SW 1271 (cell line): ENCODE results near the gene LST1.

Source experiments
- DNase-seq, 2 experiments: peaks; one replicate each; lab custom pipeline; 2025; lab: John Stamatoyannopoulos, UW

The LST1 gene

DNA sequence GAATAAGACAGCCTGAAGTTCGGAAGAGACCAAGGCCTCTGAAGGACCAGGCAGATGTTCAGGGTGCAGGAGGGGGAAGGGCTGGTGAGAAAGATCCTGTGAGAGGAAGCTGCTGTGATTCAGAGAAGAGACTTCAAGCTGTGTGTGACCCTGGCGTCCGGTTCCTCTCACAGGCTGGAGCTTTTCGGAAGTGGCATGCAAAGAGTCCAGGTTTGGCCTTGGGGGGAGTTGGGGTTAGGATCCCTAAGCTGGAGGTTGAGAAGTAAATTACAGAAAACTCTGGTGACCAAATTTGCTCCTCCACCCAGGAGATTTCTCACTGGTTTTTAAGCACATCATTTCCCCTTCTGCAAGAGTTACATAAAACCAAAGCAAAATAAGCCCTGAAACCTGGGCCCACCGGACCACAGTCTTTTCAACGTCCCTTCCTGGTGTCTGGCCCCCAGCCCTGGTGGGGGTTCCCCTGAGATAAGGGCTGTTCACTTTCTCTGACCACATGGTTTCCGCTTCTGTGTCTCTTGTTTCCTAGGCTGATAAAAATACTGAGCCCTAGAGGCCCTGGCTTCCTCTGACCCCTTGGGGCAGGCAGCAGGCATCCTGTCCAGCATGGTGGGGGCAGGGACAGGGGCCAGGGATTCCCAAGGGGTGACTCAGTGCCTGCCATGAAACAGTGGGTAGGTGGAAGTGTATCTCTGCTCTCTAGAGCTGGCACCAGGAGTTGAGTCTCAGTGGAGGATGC lies 25.9 kb upstream of the LST1 start:
- DNase-seq, result peak; percentile 82 to 92

- no peak for DNase-seq
Measured at GRCh38 chr6:31560697-31561058, 25.4 kb upstream of the LST1 start.

- no peak for DNase-seq
Measured at GRCh38 chr6:31567531-31568370, 18.3 kb upstream of the LST1 start.

GRCh38 chr6:31568537-31568961 lies 17.5 kb upstream of the LST1 start:
- DNase-seq, result no peak

DNA sequence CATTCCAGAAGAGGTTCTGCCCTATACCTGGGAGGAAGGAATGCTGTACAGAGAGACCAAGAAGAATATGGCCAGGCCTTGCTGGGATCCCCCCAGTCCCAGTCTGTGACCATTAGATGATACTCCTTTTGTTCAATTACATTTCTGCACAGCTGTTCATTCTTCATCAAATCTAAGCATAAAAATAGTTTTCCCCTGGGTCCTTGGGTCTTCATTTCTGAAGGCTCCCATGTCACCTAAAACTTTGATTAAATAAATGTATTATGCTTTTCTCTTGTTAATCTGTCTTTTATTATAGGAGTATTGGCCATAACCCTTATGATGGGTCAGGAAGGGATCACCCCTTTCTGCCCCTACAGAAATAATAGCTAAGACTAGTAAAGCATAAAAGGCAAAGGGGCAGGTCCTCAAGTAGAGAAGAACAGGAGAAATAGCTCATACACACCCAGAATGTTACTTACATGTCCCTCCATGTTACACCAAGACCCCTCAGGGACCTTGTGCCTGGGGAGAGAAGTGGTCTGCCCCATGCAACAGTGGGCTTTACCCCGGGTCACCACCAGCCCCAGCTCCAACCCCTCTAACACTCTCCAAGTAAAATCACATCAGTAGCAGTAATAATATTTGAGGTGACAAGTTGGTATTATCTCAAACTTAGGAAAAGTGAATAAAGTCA lies 16.1 kb upstream of the LST1 start:
- no peak for DNase-seq

DNA sequence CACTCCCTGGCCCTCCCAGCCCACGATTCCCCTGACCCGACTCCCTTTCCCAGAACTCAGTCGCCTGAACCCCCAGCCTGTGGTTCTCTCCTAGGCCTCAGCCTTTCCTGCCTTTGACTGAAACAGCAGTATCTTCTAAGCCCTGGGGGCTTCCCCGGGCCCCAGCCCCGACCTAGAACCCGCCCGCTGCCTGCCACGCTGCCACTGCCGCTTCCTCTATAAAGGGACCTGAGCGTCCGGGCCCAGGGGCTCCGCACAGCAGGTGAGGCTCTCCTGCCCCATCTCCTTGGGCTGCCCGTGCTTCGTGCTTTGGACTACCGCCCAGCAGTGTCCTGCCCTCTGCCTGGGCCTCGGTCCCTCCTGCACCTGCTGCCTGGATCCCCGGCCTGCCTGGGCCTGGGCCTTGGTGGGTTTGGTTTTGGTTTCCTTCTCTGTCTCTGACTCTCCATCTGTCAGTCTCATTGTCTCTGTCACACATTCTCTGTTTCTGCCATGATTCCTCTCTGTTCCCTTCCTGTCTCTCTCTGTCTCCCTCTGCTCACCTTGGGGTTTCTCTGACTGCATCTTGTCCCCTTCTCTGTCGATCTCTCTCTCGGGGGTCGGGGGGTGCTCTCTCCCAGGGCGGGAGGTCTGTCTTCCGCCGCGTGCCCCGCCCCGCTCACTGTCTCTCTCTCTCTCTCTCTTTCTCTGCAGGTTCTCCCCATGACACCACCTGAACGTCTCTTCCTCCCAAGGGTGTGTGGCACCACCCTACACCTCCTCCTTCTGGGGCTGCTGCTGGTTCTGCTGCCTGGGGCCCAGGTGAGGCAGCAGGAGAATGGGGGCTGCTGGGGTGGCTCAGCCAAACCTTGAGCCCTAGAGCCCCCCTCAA lies 13.8 kb upstream of the LST1 start, which contains the start of gene LTA:
Gene LTA (plus strand): TSS at position 249 of the 871 bp plus-strand sequence. CDS start 454 bp downstream, at position 703.
- no peak for DNase-seq

DNA sequence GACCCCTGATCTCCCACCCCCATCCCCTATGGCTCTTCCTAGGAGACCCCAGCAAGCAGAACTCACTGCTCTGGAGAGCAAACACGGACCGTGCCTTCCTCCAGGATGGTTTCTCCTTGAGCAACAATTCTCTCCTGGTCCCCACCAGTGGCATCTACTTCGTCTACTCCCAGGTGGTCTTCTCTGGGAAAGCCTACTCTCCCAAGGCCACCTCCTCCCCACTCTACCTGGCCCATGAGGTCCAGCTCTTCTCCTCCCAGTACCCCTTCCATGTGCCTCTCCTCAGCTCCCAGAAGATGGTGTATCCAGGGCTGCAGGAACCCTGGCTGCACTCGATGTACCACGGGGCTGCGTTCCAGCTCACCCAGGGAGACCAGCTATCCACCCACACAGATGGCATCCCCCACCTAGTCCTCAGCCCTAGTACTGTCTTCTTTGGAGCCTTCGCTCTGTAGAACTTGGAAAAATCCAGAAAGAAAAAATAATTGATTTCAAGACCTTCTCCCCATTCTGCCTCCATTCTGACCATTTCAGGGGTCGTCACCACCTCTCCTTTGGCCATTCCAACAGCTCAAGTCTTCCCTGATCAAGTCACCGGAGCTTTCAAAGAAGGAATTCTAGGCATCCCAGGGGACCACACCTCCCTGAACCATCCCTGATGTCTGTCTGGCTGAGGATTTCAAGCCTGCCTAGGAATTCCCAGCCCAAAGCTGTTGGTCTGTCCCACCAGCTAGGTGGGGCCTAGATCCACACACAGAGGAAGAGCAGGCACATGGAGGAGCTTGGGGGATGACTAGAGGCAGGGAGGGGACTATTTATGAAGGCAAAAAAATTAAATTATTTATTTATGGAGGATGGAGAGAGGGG lies 12.6 kb upstream of the LST1 start:
- DNase-seq, result no peak

DNA sequence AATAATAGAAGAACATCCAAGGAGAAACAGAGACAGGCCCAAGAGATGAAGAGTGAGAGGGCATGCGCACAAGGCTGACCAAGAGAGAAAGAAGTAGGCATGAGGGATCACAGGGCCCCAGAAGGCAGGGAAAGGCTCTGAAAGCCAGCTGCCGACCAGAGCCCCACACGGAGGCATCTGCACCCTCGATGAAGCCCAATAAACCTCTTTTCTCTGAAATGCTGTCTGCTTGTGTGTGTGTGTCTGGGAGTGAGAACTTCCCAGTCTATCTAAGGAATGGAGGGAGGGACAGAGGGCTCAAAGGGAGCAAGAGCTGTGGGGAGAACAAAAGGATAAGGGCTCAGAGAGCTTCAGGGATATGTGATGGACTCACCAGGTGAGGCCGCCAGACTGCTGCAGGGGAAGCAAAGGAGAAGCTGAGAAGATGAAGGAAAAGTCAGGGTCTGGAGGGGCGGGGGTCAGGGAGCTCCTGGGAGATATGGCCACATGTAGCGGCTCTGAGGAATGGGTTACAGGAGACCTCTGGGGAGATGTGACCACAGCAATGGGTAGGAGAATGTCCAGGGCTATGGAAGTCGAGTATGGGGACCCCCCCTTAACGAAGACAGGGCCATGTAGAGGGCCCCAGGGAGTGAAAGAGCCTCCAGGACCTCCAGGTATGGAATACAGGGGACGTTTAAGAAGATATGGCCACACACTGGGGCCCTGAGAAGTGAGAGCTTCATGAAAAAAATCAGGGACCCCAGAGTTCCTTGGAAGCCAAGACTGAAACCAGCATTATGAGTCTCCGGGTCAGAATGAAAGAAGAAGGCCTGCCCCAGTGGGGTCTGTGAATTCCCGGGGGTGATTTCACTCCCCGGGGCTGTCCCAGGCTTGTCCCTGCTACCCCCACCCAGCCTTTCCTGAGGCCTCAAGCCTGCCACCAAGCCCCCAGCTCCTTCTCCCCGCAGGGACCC lies 11.7 kb upstream of the LST1 start:
- DNase-seq, result no peak

DNA sequence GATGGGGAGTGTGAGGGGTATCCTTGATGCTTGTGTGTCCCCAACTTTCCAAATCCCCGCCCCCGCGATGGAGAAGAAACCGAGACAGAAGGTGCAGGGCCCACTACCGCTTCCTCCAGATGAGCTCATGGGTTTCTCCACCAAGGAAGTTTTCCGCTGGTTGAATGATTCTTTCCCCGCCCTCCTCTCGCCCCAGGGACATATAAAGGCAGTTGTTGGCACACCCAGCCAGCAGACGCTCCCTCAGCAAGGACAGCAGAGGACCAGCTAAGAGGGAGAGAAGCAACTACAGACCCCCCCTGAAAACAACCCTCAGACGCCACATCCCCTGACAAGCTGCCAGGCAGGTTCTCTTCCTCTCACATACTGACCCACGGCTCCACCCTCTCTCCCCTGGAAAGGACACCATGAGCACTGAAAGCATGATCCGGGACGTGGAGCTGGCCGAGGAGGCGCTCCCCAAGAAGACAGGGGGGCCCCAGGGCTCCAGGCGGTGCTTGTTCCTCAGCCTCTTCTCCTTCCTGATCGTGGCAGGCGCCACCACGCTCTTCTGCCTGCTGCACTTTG lies 10.7 kb upstream of the LST1 start, which contains the start of gene TNF:
Gene TNF (plus strand): TSS at position 231 of the 567 bp plus-strand sequence. CDS start 177 bp downstream, at position 408.
- DNase-seq, result no peak

DNA sequence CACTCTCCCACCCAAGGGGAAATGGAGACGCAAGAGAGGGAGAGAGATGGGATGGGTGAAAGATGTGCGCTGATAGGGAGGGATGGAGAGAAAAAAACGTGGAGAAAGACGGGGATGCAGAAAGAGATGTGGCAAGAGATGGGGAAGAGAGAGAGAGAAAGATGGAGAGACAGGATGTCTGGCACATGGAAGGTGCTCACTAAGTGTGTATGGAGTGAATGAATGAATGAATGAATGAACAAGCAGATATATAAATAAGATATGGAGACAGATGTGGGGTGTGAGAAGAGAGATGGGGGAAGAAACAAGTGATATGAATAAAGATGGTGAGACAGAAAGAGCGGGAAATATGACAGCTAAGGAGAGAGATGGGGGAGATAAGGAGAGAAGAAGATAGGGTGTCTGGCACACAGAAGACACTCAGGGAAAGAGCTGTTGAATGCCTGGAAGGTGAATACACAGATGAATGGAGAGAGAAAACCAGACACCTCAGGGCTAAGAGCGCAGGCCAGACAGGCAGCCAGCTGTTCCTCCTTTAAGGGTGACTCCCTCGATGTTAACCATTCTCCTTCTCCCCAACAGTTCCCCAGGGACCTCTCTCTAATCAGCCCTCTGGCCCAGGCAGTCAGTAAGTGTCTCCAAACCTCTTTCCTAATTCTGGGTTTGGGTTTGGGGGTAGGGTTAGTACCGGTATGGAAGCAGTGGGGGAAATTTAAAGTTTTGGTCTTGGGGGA lies 10.0 kb upstream of the LST1 start:
- no peak for DNase-seq

DNA sequence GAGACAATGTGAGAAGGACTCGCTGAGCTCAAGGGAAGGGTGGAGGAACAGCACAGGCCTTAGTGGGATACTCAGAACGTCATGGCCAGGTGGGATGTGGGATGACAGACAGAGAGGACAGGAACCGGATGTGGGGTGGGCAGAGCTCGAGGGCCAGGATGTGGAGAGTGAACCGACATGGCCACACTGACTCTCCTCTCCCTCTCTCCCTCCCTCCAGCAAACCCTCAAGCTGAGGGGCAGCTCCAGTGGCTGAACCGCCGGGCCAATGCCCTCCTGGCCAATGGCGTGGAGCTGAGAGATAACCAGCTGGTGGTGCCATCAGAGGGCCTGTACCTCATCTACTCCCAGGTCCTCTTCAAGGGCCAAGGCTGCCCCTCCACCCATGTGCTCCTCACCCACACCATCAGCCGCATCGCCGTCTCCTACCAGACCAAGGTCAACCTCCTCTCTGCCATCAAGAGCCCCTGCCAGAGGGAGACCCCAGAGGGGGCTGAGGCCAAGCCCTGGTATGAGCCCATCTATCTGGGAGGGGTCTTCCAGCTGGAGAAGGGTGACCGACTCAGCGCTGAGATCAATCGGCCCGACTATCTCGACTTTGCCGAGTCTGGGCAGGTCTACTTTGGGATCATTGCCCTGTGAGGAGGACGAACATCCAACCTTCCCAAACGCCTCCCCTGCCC lies 9.0 kb upstream of the LST1 start:
- DNase-seq, result no peak

- DNase-seq, result no peak
Measured at GRCh38 chr6:31577579-31577966, 8.5 kb upstream of the LST1 start.

GRCh38 chr6:31578184-31579118 lies 7.6 kb upstream of the LST1 start:
- DNase-seq, result peak in 1 of 2 experiments; percentile 22

GRCh38 chr6:31579119-31579505 lies 7.0 kb upstream of the LST1 start:
- DNase-seq, result no peak

DNA sequence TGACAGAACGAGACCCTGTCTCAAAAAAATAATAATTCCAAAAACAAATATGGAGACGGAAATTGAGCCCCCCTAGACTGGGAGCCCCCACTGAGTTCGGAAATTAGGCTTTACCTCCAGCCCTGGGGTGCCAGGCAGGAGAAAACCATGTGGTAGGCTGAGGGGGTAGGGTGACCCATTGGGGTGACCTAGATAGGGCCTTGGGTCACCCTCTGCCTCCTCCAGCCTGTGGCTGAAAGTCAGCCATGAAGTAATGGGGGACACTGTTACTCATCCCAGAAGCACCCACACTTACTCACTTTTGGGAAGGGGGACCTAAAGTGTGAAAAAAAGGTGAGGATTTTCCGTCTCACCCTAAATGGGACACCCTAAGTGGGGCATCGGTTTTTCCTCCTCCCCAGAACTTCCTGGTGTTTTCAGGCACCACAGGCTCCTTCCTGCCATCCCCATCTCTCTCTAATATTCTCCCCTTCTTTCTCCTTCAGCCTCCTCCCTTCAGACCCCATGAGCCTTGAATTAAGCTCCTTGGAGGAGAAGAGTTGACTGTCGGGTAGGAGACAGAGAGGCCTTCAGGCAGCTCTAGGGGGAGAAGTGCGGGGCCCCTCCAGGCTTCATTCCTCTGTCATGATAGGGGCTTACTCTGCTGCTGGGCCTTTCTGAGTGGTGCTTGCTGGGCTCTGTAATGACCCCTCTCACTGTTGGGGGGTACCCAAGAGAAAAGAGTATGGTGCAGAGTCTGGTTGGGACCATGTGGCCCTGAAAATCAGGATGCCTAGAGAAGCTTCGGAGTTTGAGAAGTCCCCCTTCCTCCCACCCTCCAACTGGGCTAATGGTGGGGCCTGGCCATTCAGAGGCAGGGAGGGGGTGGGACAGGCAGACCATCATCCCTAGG lies 6.3 kb upstream of the LST1 start:
- DNase-seq, result no peak

DNA sequence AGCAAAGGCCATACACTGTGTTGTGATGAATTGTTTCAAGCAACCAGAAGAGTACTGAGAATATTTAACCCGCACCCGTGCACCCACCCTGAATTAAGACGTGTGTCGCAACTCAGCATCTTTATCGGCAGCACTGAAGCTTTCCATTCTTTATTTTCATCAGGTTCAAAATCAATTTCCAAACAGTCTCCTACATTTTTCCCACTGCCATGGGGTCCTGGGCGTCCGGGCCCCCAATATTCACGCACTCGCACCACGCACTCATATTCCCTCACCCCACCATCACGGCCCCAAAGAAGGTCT lies 5.7 kb upstream of the LST1 start:
- DNase-seq, result no peak
